Fibroblast of skin of abdomen (primary cell): ENCODE results near the gene ULK3. TPM values are rescaled to one million over a fixed set of nuclear protein-coding genes. Genes with fewer than 3 reads are reported as not detected.
A peak's percentile ranks its signal among the peaks of the same experiment; 100 is the strongest.
"Not testable (repeated sequence)": the region's sequence is repeated elsewhere in the genome, so short reads cannot be mapped to it uniquely, and the experiment has no call there.

ENCODE experiments used
- DNase-seq: peaks from one replicate; pipeline ENCODE4 v3.0.0-alpha.2; 2013
- polyA plus RNA-seq, 2 experiments: library from polyadenylated mRNA; unstranded; fragments of 120-200 nt; gene quantifications; one replicate each; pipeline ENCODE4 v1.2.1, GENCODE V29; 2013; ENCODE audit not compliant: insufficient read length in 2 of 2

ULK3 gene
- 16.0 TPM for polyA plus RNA-seq (2013, experiment 1 of 2; ENCODE audit: insufficient read length)
- 14.3 TPM for polyA plus RNA-seq (2013, experiment 2 of 2; ENCODE audit: insufficient read length)

- DNase-seq = peak; percentile 87
These were observed at the start of gene ULK3 for GRCh38 chr15:74842581-74843444. ULK3 (minus strand) TSS chr15:74843156; CDS start chr15:74843105, 51 bp downstream.

- no peak for DNase-seq
These were observed 49.4 kb upstream of the ULK3 start for GRCh38 chr15:74892313-74892712.

GRCh38 chr15:74891469-74891868 lies 48.5 kb upstream of the ULK3 start:
- DNase-seq = no peak

DNA sequence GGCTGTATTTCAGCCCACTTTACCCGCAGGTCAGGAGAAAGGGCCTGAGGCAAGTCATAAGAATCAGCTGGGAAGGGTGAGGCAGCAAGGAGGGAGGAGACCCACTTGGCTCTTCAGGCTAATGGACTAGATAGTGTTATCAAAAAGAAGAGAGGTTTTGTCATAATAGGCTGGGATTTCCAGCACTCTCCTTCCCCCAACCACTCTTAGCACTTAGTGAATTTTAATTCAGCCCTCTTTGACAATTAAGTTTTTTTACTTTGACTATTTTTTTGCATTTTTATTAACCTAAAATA lies 47.7 kb upstream of the ULK3 start:
- no peak for DNase-seq

DNA sequence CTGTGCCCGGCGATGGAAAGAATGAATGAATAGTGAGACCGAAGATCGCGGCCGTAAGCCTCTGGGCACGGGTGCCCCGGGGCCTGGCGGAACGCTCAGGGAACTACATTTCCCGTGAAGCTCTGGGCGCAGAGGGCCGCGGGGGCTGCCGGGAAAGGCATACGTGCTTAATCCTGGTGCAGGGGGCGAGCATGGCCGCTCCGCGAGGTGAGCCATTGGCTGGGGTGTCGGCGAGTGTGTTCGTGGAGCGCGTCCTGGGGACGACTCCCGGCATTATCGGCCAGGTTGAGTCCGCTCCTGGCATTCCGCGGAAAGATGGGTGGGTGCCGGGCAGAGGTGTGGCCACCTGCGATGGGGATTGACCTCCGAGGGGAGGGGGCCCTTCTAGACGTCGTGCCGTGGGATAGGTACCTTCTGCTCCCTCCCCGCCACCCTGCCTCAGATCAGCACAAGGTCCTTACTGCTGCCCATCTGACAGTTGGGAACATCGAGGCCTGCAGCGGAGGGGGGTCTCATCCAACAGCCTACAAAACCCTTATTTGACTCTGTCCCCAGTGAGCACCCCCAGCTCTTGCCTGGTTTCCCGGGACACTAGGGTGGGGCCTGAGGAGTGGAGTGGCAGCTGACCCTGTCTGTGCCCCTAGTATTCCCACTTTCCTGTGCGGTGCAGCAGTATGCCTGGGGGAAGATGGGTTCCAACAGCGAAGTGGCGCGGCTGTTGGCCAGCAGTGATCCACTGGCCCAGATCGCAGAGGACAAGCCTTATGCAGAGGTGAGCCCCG lies 47.1 kb upstream of the ULK3 start, which contains the start of gene MPI:
TSS of gene MPI (plus strand) at position 160 of the 782 bp plus-strand sequence. CDS start at position 192, 32 bp downstream.
- DNase-seq = peak; percentile 77

GRCh38 chr15:74889390-74889882 lies 46.5 kb upstream of the ULK3 start:
- DNase-seq = peak; percentile 35

GRCh38 chr15:74888716-74889115 lies 45.8 kb upstream of the ULK3 start:
- no peak for DNase-seq

- DNase-seq = not testable (repeated sequence)
These were observed 44.7 kb upstream of the ULK3 start for GRCh38 chr15:74887537-74888193.

DNA sequence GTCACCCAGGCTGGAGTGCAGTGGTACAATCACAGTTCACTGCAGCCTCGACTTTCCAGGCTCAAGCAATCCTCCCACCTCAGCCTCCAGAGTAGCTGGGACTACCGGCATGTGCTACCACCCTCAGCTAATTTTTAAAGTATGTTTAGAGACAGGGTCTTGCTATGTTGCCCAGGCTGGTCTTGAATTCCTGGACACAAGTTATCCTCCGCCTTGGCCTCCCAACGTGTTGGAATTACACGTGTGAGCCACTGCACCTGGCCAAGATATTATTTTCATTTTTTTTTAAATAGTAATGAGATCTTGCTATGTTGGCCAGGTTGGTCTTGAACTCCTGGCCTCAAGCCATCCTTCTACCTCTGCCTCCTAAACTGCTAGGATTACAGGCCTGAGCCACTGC lies 42.5 kb upstream of the ULK3 start:
- DNase-seq = no peak

GRCh38 chr15:74884428-74885223 lies 41.7 kb upstream of the ULK3 start:
- peak; percentile 26 for DNase-seq

DNA sequence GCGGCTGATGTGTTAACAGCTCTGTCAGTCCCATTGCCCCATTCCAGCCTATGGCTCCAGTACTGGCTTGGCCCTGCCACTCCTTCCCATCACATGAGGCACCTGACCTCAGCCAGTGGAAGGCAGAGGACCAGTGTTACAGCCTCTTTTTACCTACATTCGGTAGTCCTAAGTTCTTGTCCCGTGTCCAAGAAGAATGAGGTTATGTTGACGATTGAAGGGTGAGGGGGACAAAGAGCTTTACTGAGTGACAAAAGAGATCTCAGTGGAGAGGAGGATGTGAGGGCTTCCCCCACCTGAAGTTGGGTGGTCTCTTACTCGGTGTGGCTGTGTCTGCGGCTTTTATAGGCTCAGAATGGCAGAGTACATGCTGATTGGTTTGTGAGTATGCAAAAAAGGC lies 39.6 kb upstream of the ULK3 start:
- DNase-seq = no peak

DNA sequence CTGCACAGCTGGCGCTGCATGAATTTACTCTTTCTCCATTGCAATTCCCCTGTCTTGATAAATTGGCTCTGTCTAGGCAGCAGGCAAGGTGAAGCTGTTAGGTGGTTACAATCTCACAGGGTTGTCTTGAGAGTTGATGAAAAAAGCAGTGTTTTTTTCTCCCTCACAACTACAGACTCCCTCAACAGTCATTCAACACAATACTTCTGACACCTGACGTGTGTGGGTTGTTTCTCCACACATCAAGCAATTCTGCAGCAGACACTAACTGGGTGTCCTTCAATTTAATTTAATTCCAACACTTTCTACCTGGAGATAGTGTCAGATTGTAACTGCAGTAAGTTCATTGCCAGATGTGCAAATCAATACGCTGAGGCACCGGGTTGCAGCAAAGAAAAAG lies 35.3 kb upstream of the ULK3 start:
- no peak for DNase-seq

- DNase-seq = peak; percentile 41
These were observed 30.9 kb upstream of the ULK3 start for GRCh38 chr15:74873756-74874424.

GRCh38 chr15:74873036-74873755 lies 30.2 kb upstream of the ULK3 start, which contains the start of gene SCAMP2:
SCAMP2 (minus strand) TSS chr15:74873365; CDS start chr15:74873255, 110 bp downstream.
- DNase-seq = peak; percentile 95

GRCh38 chr15:74872702-74873035 lies 29.7 kb upstream of the ULK3 start:
- no peak for DNase-seq

- DNase-seq = no peak
These were observed 27.7 kb upstream of the ULK3 start for GRCh38 chr15:74870436-74871215.

DNA sequence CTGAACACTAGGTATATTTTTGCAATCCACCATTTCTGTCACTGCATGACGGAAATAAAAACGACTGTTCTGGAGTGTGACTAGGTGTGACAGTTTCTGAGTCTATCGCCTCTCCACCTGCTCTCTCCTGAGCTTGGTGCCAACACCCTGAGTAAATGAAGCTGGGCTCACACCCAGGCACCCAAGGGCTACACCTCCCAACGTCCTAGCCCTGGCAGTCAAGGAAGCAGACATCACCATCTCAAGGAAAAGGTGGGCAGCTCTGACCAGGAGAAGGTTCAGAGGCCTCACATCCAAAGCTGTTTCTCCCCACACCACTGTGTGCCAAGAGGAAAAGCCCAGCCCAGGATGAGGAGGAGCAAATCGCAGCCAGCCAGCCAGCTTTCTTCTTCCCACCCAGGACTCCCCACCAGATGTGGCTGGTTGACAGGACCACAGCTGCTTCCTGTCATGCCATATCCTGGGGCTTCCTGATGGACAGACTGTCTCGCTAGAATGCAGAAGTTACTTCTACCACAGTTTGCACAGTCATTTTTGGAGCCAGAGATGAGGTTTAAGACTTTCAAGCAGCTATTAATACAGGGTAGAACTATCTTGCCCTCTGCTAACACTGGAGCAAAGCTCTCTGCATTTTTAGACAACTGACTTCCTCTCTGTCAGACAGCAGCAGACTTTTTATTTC lies 26.9 kb upstream of the ULK3 start:
- DNase-seq = peak; percentile 8

- no peak for DNase-seq
These were observed 26.4 kb upstream of the ULK3 start for GRCh38 chr15:74869372-74869725.

GRCh38 chr15:74868059-74868458 lies 25.1 kb upstream of the ULK3 start:
- DNase-seq = no peak
